SK-N-SH treated with all-trans-retinoic acid at 6 μM for 48 hours (cell line): Measurements from ENCODE around the gene ASB11.

ENCODE experiments used
- ARNTL ChIP-seq: fragments of 450-650 bp; formaldehyde crosslinking; IDR thresholded peaks from 2 replicates; pipeline ENCODE4 v1.5.0; 2020; ENCODE audit warnings: low read depth, mild to moderate bottlenecking, moderate library complexity, borderline replicate concordance
- BACH2 ChIP-seq: fragments of 250-450 bp; sonication (Bioruptor Pico); IDR thresholded peaks from 2 replicates; pipeline ENCODE4 v1.9.0; 2021; ENCODE audit warnings: mild to moderate bottlenecking, borderline replicate concordance
- CSDC2 ChIP-seq: fragments of 250-450 bp; sonication (Bioruptor Pico); IDR thresholded peaks from 2 replicates; pipeline ENCODE4 v1.5.0; 2020; ENCODE audit warnings: mild to moderate bottlenecking, moderate library complexity
- OSR1 ChIP-seq: fragments of 250-450 bp; sonication (Bioruptor Pico); IDR thresholded peaks from 2 replicates; pipeline ENCODE4 v1.8.0; 2022; ENCODE audit warnings: moderate library complexity, mild to moderate bottlenecking, inconsistent platforms
- PATZ1 ChIP-seq: fragments of 250-450 bp; sonication (Bioruptor Pico); IDR thresholded peaks from 2 replicates; pipeline ENCODE4 v1.8.0; 2020; ENCODE audit warnings: mild to moderate bottlenecking, moderate library complexity, borderline replicate concordance
- ZC3H10 ChIP-seq: fragments of 250-450 bp; sonication (Bioruptor Pico); IDR thresholded peaks from 2 replicates; pipeline ENCODE4 v1.5.1; 2021; ENCODE audit warnings: mild to moderate bottlenecking, moderate library complexity
- ZFP3 ChIP-seq: fragments of 250-450 bp; sonication (Bioruptor Pico); IDR thresholded peaks from 2 replicates; pipeline ENCODE4 v1.5.0; 2020; ENCODE audit warnings: mild to moderate bottlenecking, moderate library complexity
- ZFP30 ChIP-seq: fragments of 450-650 bp; formaldehyde crosslinking; IDR thresholded peaks from 2 replicates; pipeline ENCODE4 v1.5.0; 2022; ENCODE audit warnings: mild to moderate bottlenecking, moderate library complexity

- TF ChIP-seq PATZ1 (no peak), ZFP3 (CRISPR knock-in tag) (no peak), OSR1 (CRISPR knock-in tag) (no peak), ZC3H10 (CRISPR knock-in tag) (no peak), BACH2 (CRISPR knock-in tag) (no peak), CSDC2 (CRISPR knock-in tag) (no peak), ARNTL (CRISPR knock-in tag) (no peak), ZFP30 (CRISPR knock-in tag) (no peak)
Measured at GRCh38 chrX:15359701-15360100, 44.3 kb upstream of the ASB11 start.
